ENCODE measurements around the gene FNDC8. TPM values are rescaled to one million over a fixed set of nuclear protein-coding genes. Genes with fewer than 3 reads are reported as not detected.

Gene FNDC8
- total RNA-seq, 4 donors from 2014 or later, result not detected

- Histone ChIP-seq H3K27ac (peak within 1 kb of the TSS in 3 of 4 donors; percentile 35 to 63 (median 46)), H3K27me3 (no peaks in the 10 kb centered on the region), H3K4me3 (peak within 1 kb of the TSS; percentile 59 to 91 (median 78)), H3K9me3 (no peaks in the 10 kb centered on the region), H3K4me1 (peaks cover 0 to 18% (median 13%) of the 10 kb centered on the region in 4 donors), H3K36me3 (no peaks in the 10 kb centered on the region)
- intact Hi-C loops (cut with DNase I; ENCODE audit: low total_unique reads) (no loop called here), in situ Hi-C loops (cut with MboI; ENCODE audit: low pct_ligation_motif_present in 1 of 4, low pct_unique_long_range_greater_than_20kb in 1 of 4, low sequenced_read_pairs in 3 of 4) (loop anchor here in 1 of 4 donors (25.0 kb wide), 3 partner anchors 555 to 730 kb away; partner anchors contain the start of genes RASL10B and TMEM132E)
- WGBS, 2 donors (ENCODE audit: low coverage in 1 of 2), result 0 to 1% methylated on average over 11 to 50 of the region's 65 CpGs
- peak; percentile 84 for DNase-seq
- peak; percentile 33 for TF ChIP-seq POLR2A (IDR thresholded peaks at IDR 0.05)
- peak; percentile 40 to 61 (median 54) for TF ChIP-seq POLR2AphosphoS5 (IDR thresholded peaks at IDR 0.05)
- TF ChIP-seq EP300 (IDR thresholded peaks at IDR 0.05; ENCODE audit: low read depth), result no peak
- peak; percentile 81 to 96 (median 94) for TF ChIP-seq CTCF (IDR thresholded peaks at IDR 0.05)
Observed at GRCh38 chr17:35141681-35142466, 20.5 kb downstream of the FNDC8 start, which contains the start of gene NLE1. Gene NLE1 (minus strand): TSS chr17:35142303. CDS start chr17:35142275, 28 bp downstream.

DNA sequence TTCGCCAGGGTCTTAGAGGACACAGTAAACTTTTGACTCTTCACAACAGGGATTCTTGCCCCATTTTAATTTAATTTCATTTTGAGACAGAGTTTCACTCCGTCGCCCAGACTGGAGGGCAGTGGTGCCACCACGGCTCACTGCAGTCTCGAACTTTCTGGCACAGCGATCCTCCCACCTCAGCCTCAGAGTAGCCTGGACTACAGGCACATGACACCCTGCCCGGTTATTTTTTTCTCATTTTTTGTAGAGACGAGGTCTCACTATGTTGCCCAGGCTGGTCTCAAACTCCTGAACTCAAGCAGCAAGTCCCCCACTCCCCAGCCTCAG, 21.0 kb downstream of the FNDC8 start:
- DNase-seq, result no peak
- intact Hi-C loops (cut with DNase I; ENCODE audit: low total_unique reads), result no loop called here
- Histone ChIP-seq H3K36me3 (no peaks in the 10 kb centered on the region), H3K9me3 (no peaks in the 10 kb centered on the region), H3K4me1 (peaks cover 0 to 18% (median 13%) of the 10 kb centered on the region in 4 donors), H3K27ac (no peak overlapping the region), H3K4me3 (peak overlapping the region in 3 of 4 donors; percentile 76 to 91 (median 81)), H3K27me3 (no peaks in the 10 kb centered on the region)
- WGBS, 2 donors (ENCODE audit: low coverage in 1 of 2), result 69% methylated on average over 8 of the region's 8 CpGs; no CpG with 5 or more reads in 1 of the 2 donors
- in situ Hi-C loops (cut with MboI; ENCODE audit: low pct_ligation_motif_present in 1 of 4, low pct_unique_long_range_greater_than_20kb in 1 of 4, low sequenced_read_pairs in 3 of 4), result loop anchor here in 1 of 4 donors (25.0 kb wide), 3 partner anchors 555 to 730 kb away; partner anchors contain the start of genes RASL10B and TMEM132E
- TF ChIP-seq POLR2A (IDR thresholded peaks at IDR 0.05) (no peak), CTCF (IDR thresholded peaks at IDR 0.05) (peak in 1 of 5 experiments; percentile 4), POLR2AphosphoS5 (IDR thresholded peaks at IDR 0.05) (no peak), EP300 (IDR thresholded peaks at IDR 0.05; ENCODE audit: low read depth) (no peak)

GRCh38 chr17:35144840-35145239, 23.4 kb downstream of the FNDC8 start:
- Histone ChIP-seq H3K4me3 (no peak overlapping the region), H3K27me3 (peaks cover 4% of the 10 kb centered on the region), H3K4me1 (peaks cover 0 to 18% (median 13%) of the 10 kb centered on the region in 4 donors), H3K9me3 (no peaks in the 10 kb centered on the region), H3K27ac (no peak overlapping the region), H3K36me3 (no peaks in the 10 kb centered on the region)
- in situ Hi-C loops (cut with MboI; ENCODE audit: low pct_ligation_motif_present in 1 of 4, low pct_unique_long_range_greater_than_20kb in 1 of 4, low sequenced_read_pairs in 3 of 4), result loop anchor here in 1 of 4 donors (25.0 kb wide), 3 partner anchors 558 to 733 kb away; partner anchors contain the start of genes RASL10B and TMEM132E
- intact Hi-C loops (cut with DNase I; ENCODE audit: low total_unique reads), result no loop called here
- DNase-seq, result no peak
- WGBS, 2 donors (ENCODE audit: low coverage in 1 of 2), result 66 to 78% methylated on average over 3 to 4 of the region's 4 CpGs
- TF ChIP-seq EP300 (IDR thresholded peaks at IDR 0.05; ENCODE audit: low read depth), result no peak
- no peak for TF ChIP-seq POLR2A (IDR thresholded peaks at IDR 0.05)
- no peak for TF ChIP-seq CTCF (IDR thresholded peaks at IDR 0.05)

GRCh38 chr17:35146214-35146833, 24.9 kb downstream of the FNDC8 start:
- in situ Hi-C loops (cut with MboI; ENCODE audit: low pct_ligation_motif_present in 1 of 4, low pct_unique_long_range_greater_than_20kb in 1 of 4, low sequenced_read_pairs in 3 of 4), result loop anchor here in 1 of 4 donors (25.0 kb wide), 3 partner anchors 559 to 734 kb away; partner anchors contain the start of genes RASL10B and TMEM132E
- H3K9me3 ChIP-seq, result no peaks in the 10 kb centered on the region
- no peak for DNase-seq

More at GRCh38 chr17:35146214-35146833, 24.9 kb downstream of the FNDC8 start:
- no peak overlapping the region for H3K27ac ChIP-seq
- intact Hi-C loops (cut with DNase I; ENCODE audit: low total_unique reads), result no loop called here
- H3K4me1 ChIP-seq, result peaks cover 0 to 8% (median 5%) of the 10 kb centered on the region in 4 donors
- no peak overlapping the region for H3K4me3 ChIP-seq
- WGBS, 2 donors (ENCODE audit: low coverage in 1 of 2), result 50 to 79% methylated on average over 2 to 4 of the region's 4 CpGs
- H3K27me3 ChIP-seq, result peaks cover 4% of the 10 kb centered on the region
- no peaks in the 10 kb centered on the region for H3K36me3 ChIP-seq
- TF ChIP-seq POLR2A (IDR thresholded peaks at IDR 0.05) (no peak), POLR2AphosphoS5 (IDR thresholded peaks at IDR 0.05) (no peak), EP300 (IDR thresholded peaks at IDR 0.05; ENCODE audit: low read depth) (no peak), CTCF (IDR thresholded peaks at IDR 0.05) (no peak)

Measured in transverse colon (tissue), 4 donors.